CD8-positive, alpha-beta memory T cell (primary cell): Measurements from ENCODE around the gene ZNF148. TPM values are rescaled to one million over a fixed set of nuclear protein-coding genes. Genes with fewer than 3 reads are reported as not detected.

Experiments
- CTCF ChIA-PET: fragments of 350-600 bp; sonication (Branson Sonifier 250); formaldehyde crosslinking; loops from one replicate; lab custom pipeline; 2021; ENCODE audit warnings: antibody characterized with exemption; lab: Charles Lee
- POLR2A ChIA-PET: fragments of 350-600 bp; sonication (Branson Sonifier 250); formaldehyde crosslinking; loops from one replicate; lab custom pipeline; 2021; ENCODE audit warnings: antibody characterized with exemption; lab: Charles Lee
- DNase-seq, 5 donors: peaks; one replicate each; pipeline versions ENCODE4 v3.0.0 to v3.0.0-alpha.2; 2020 to 2022; ENCODE audit warnings: mixed read lengths in 1 of 5
- H3K27ac ChIP-seq: one replicate; pipeline ENCODE4 v1.7.0; 2013; ENCODE audit warnings: low read depth, mild to moderate bottlenecking, low read length, moderate library complexity
- H3K27me3 ChIP-seq: 2 replicates; pipeline ENCODE4 v1.7.0; 2013; ENCODE audit warnings: low read length, mild to moderate bottlenecking; ENCODE audit not compliant: insufficient read depth, poor library complexity, severe bottlenecking
- H3K36me3 ChIP-seq: 2 replicates; pipeline ENCODE4 v1.7.0; 2013; ENCODE audit warnings: mild to moderate bottlenecking, low read length, moderate library complexity; ENCODE audit not compliant: insufficient read depth
- H3K4me1 ChIP-seq: 2 replicates; pipeline ENCODE4 v1.7.0; 2013; ENCODE audit warnings: mild to moderate bottlenecking, low read length, moderate library complexity; ENCODE audit not compliant: insufficient read depth
- H3K4me3 ChIP-seq: 2 replicates; pipeline ENCODE4 v1.7.0; 2013; ENCODE audit warnings: mild to moderate bottlenecking, low read length
- H3K9me3 ChIP-seq: 2 replicates; pipeline ENCODE4 v1.7.0; 2013; ENCODE audit warnings: mild to moderate bottlenecking, low read length
- H3K27ac Mint-ChIP-seq, 8 donors: one replicate each; pipeline ENCODE4 v1.8.0; 2020 to 2021; ENCODE audit warnings: mixed read lengths in 8 of 8, mild to moderate bottlenecking in 6 of 8, inconsistent platforms in 3 of 8, moderate library complexity in 3 of 8
- H3K27me3 Mint-ChIP-seq, 2 donors: one replicate each; pipeline ENCODE4 v1.8.0; 2020 to 2021; ENCODE audit warnings: mixed read lengths in 2 of 2, mild to moderate bottlenecking in 1 of 2, moderate library complexity in 1 of 2
- H3K36me3 Mint-ChIP-seq, 3 donors: one replicate each; pipeline ENCODE4 v1.8.0; 2020 to 2021; ENCODE audit warnings: mixed read lengths in 3 of 3, inconsistent platforms in 1 of 3, mild to moderate bottlenecking in 1 of 3
- H3K4me1 Mint-ChIP-seq, 3 donors: one replicate each; pipeline ENCODE4 v1.8.0; 2020 to 2021; ENCODE audit warnings: mixed read lengths in 3 of 3, inconsistent platforms in 1 of 3, mild to moderate bottlenecking in 1 of 3
- H3K4me3 Mint-ChIP-seq, 7 donors: one replicate each; pipeline ENCODE4 v1.8.0; 2020 to 2021; ENCODE audit warnings: mixed read lengths in 7 of 7, mild to moderate bottlenecking in 6 of 7, moderate library complexity in 4 of 7, inconsistent platforms in 2 of 7
- H3K9me3 Mint-ChIP-seq, 5 donors: one replicate each; pipeline ENCODE4 v1.8.0; 2020 to 2022; ENCODE audit warnings: mixed read lengths in 5 of 5, mild to moderate bottlenecking in 3 of 5, moderate library complexity in 2 of 5, inconsistent platforms in 1 of 5
- polyA plus RNA-seq: library from polyadenylated mRNA; unstranded; fragments of 300-500 nt; fragmentation: Illumina TruSeq; gene quantifications from one replicate; pipeline ENCODE4 v1.2.3, GENCODE V29; 2021
- total RNA-seq, 2 experiments: library from RNA; stranded (reverse); gene quantifications; one replicate each; pipeline ENCODE4 v1.2.3, GENCODE V29; 2021

The ZNF148 gene
- total and polyA plus RNA-seq, 3 experiments from 2014 or later: 35.4 to 69.6 (median 39.3) TPM

- Mint-ChIP-seq H3K36me3 (peaks cover 17 to 65% (median 24%) of the 10 kb centered on the region in 3 donors), H3K27me3 (no peaks in the 10 kb centered on the region), H3K27ac (no peak overlapping the region), H3K4me3 (no peak overlapping the region), H3K4me1 (peaks cover 0 to 4% (median 2%) of the 10 kb centered on the region in 3 donors), H3K9me3 (no peaks in the 10 kb centered on the region)
- no peaks in the 10 kb centered on the region for H3K4me1 ChIP-seq
- no peaks in the 10 kb centered on the region for H3K9me3 ChIP-seq
- ChIA-PET CTCF (no interaction called here), POLR2A (no interaction called here)
- DNase-seq: no peak
- H3K27ac ChIP-seq: no peak overlapping the region
- H3K27me3 ChIP-seq: no peaks in the 10 kb centered on the region
- H3K4me3 ChIP-seq: no peak overlapping the region
- H3K36me3 ChIP-seq: peaks cover 16% of the 10 kb centered on the region
Measured at GRCh38 chr3:125231895-125232294, 143.2 kb downstream of the ZNF148 start.

DNA sequence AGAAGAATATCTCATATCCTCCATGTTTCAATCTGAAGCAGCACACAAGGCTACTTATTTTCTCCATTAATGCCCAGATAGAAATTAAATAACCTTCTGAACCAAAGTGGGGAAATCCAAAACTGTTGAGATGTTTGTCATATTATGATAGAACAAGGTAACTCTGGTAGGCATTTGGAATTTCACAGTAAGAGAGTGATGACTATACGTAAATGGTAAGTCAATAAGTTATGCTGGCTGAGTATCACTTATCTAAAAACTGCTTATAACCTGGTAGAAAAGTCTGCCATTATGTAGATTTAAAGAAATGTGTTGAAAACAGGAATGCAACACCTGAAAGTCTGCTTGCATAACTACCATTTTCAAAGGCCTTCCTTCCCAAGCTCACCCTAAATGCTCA, 145.4 kb downstream of the ZNF148 start:
- H3K9me3 ChIP-seq: no peaks in the 10 kb centered on the region
- Mint-ChIP-seq H3K4me3 (no peak overlapping the region), H3K9me3 (no peaks in the 10 kb centered on the region), H3K27me3 (no peaks in the 10 kb centered on the region), H3K36me3 (peaks cover 9 to 57% (median 10%) of the 10 kb centered on the region in 3 donors), H3K27ac (no peak overlapping the region), H3K4me1 (no peaks in the 10 kb centered on the region)
- peaks cover 16% of the 10 kb centered on the region for H3K36me3 ChIP-seq
- no peak overlapping the region for H3K4me3 ChIP-seq
- H3K27ac ChIP-seq: no peak overlapping the region
- no peak for DNase-seq
- H3K4me1 ChIP-seq: no peaks in the 10 kb centered on the region
- ChIA-PET CTCF (no interaction called here), POLR2A (interaction anchor here (0.6 kb wide), 1 partner anchor 77 kb away, joined by 5 read pairs; no protein-coding TSS in a partner anchor)
- H3K27me3 ChIP-seq: no peaks in the 10 kb centered on the region

DNA sequence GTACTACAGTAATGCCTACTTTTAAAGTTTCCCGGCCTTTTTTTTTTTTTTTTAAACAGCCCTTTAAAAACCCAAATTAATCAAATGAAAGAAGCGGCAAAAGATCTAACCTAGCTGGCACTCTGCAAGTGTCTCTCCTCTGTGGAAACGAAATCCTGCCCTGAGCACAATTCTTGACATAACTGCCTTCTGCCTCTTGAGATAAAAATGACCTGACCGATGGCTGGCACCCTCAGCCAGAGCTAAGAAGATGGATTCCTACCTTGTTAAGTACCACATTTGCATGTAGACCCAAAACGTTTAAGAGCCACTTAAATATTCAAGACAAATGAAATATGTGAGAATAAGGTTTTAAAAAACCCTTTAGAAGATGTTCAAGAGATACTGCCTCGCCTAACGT, 146.0 kb downstream of the ZNF148 start:
- ChIA-PET POLR2A (interaction anchor here (0.6 kb wide), 1 partner anchor 78 kb away, joined by 5 read pairs; no protein-coding TSS in a partner anchor), CTCF (no interaction called here)
- H3K4me3 Mint-ChIP-seq: no peak overlapping the region
- Histone ChIP-seq H3K27ac (no peak overlapping the region), H3K4me1 (no peaks in the 10 kb centered on the region), H3K27me3 (no peaks in the 10 kb centered on the region), H3K9me3 (no peaks in the 10 kb centered on the region), H3K4me3 (no peak overlapping the region), H3K36me3 (peaks cover 16% of the 10 kb centered on the region)
- peaks cover 9 to 57% (median 10%) of the 10 kb centered on the region in 3 donors for H3K36me3 Mint-ChIP-seq
- no peaks in the 10 kb centered on the region for H3K27me3 Mint-ChIP-seq
- peaks cover 0 to under 1% (median 0%) of the 10 kb centered on the region in 3 donors for H3K4me1 Mint-ChIP-seq
- H3K27ac Mint-ChIP-seq: no peak overlapping the region
- no peak for DNase-seq
- H3K9me3 Mint-ChIP-seq: no peaks in the 10 kb centered on the region

DNA sequence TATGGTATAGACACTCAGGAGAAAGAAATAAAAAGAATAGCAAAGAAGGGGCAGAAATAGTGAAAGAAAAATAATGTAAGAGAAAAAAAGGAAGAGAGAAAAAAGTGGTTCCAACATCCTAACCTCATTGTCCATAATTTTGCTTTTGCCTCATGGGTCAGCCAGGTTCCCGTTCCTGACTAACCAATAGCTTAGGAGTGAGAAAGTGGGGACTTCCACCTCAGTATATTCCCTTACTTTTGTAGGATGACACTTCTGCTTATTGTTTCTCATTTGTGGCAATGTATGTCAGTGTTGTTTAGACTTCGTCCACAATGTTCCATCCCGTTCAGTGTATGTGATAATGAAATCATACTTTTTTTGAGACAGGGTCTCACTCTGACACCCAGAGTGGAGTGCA, 153.3 kb downstream of the ZNF148 start:
- CTCF ChIA-PET: no interaction called here
- POLR2A ChIA-PET: interaction anchor here (0.6 kb wide), 1 partner anchor 203 kb away, joined by 11 read pairs; no protein-coding TSS in a partner anchor
- H3K36me3 Mint-ChIP-seq: peaks cover 0 to 3% (median under 1%) of the 10 kb centered on the region in 3 donors
- no peaks in the 10 kb centered on the region for H3K27me3 ChIP-seq
- H3K4me3 Mint-ChIP-seq: no peak overlapping the region
- no peaks in the 10 kb centered on the region for H3K4me1 ChIP-seq
- H3K9me3 Mint-ChIP-seq: no peaks in the 10 kb centered on the region
- no peak overlapping the region for H3K27ac ChIP-seq
- DNase-seq: no peak
- peaks cover 0 to 1% of the 10 kb centered on the region in 2 donors for H3K27me3 Mint-ChIP-seq
- H3K36me3 ChIP-seq: no peaks in the 10 kb centered on the region
- H3K27ac Mint-ChIP-seq: peak overlapping the region in 1 of 8 donors; percentile 26
- H3K9me3 ChIP-seq: no peaks in the 10 kb centered on the region
- H3K4me3 ChIP-seq: no peak overlapping the region
- peaks cover 17 to 21% (median 19%) of the 10 kb centered on the region in 3 donors for H3K4me1 Mint-ChIP-seq

DNA sequence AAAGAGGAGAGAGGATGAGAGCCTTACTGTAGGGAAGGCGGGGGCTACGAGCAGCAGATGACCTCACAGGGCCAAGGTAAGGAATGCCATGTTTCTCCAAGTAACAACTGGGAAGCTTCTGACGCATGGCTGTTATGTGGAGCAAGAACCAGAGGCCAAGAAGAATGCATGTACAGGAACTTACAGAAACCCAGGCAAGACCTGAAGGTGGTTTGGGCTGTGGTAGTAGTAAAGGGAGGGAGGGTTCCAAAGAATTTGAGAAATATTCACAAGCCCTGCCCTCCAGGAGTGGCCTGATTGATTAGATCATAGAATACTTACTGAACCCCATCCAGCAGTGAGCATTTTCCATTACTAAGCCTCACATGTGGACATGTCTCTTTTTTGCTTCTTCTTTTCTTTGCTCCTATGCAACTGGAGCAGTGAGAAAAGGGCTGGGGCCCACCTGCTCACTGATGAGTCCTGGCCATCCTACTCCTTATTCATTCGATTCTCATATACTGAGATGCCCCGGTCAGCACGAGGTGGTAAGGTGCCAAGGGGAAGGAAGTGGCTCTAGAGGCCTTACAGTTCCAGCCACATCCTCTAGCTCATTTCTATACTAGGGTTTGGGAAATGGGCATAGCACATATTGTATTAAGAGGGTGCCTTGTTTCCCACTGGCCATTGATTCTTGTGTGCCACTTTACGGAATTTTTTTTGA, 154.2 kb downstream of the ZNF148 start:
- no peak overlapping the region for H3K4me3 ChIP-seq
- Mint-ChIP-seq H3K9me3 (no peaks in the 10 kb centered on the region), H3K27me3 (peaks cover 0 to 1% of the 10 kb centered on the region in 2 donors), H3K4me1 (peaks cover 17 to 21% (median 19%) of the 10 kb centered on the region in 3 donors), H3K4me3 (no peak overlapping the region), H3K36me3 (no peaks in the 10 kb centered on the region), H3K27ac (peak overlapping the region in 2 of 8 donors; percentile 12 to 23)
- no peaks in the 10 kb centered on the region for H3K4me1 ChIP-seq
- ChIA-PET CTCF (no interaction called here), POLR2A (no interaction called here)
- no peak for DNase-seq
- no peaks in the 10 kb centered on the region for H3K27me3 ChIP-seq
- H3K27ac ChIP-seq: no peak overlapping the region
- no peaks in the 10 kb centered on the region for H3K9me3 ChIP-seq
- no peaks in the 10 kb centered on the region for H3K36me3 ChIP-seq

- Histone ChIP-seq H3K9me3 (no peaks in the 10 kb centered on the region), H3K36me3 (no peaks in the 10 kb centered on the region), H3K27me3 (no peaks in the 10 kb centered on the region), H3K4me3 (no peak overlapping the region), H3K27ac (no peak overlapping the region), H3K4me1 (no peaks in the 10 kb centered on the region)
- peak overlapping the region in 1 of 8 donors; percentile 3 for H3K27ac Mint-ChIP-seq
- no peak overlapping the region for H3K4me3 Mint-ChIP-seq
- no peaks in the 10 kb centered on the region for H3K36me3 Mint-ChIP-seq
- CTCF ChIA-PET: no interaction called here
- DNase-seq: no peak
- peaks cover 17 to 21% (median 19%) of the 10 kb centered on the region in 3 donors for H3K4me1 Mint-ChIP-seq
- H3K9me3 Mint-ChIP-seq: no peaks in the 10 kb centered on the region
- H3K27me3 Mint-ChIP-seq: peaks cover 0 to 1% of the 10 kb centered on the region in 2 donors
- POLR2A ChIA-PET: no interaction called here
Measured at GRCh38 chr3:125220183-125220582, 154.9 kb downstream of the ZNF148 start.

GRCh38 chr3:125219261-125219701, 155.8 kb downstream of the ZNF148 start:
- Histone ChIP-seq H3K4me1 (peaks cover 5% of the 10 kb centered on the region), H3K27ac (no peak overlapping the region), H3K27me3 (no peaks in the 10 kb centered on the region), H3K9me3 (no peaks in the 10 kb centered on the region), H3K36me3 (no peaks in the 10 kb centered on the region), H3K4me3 (no peak overlapping the region)
- no peak for DNase-seq
- H3K27ac Mint-ChIP-seq: no peak overlapping the region
- H3K36me3 Mint-ChIP-seq: no peaks in the 10 kb centered on the region
- no peaks in the 10 kb centered on the region for H3K9me3 Mint-ChIP-seq
- H3K4me3 Mint-ChIP-seq: no peak overlapping the region
- H3K4me1 Mint-ChIP-seq: peaks cover 22 to 28% (median 28%) of the 10 kb centered on the region in 3 donors
- ChIA-PET CTCF (no interaction called here), POLR2A (no interaction called here)
- H3K27me3 Mint-ChIP-seq: peaks cover 6 to 8% of the 10 kb centered on the region in 2 donors

DNA sequence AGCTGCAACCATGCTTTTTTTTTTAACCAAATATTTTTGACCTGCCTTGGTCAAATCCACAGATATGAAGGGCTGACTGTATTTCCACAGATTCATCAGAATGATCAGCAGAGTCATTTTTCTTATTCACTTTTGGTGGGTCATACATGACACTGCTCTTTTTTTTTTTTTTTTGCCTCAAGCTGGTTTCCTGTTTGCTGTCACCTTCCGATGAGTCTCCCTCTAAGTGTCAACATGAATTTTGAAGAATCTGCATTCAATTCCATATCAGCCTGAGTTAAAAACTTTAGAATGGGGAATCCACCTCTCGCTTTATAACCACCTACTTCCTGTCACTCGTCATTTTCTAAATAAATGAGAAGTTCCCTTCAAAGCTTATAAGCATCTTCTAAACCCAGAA, 160.4 kb downstream of the ZNF148 start:
- ChIA-PET POLR2A (interaction anchor here (0.6 kb wide), 1 partner anchor 13 kb away, joined by 5 read pairs; no protein-coding TSS in a partner anchor), CTCF (no interaction called here)
- Mint-ChIP-seq H3K9me3 (no peaks in the 10 kb centered on the region), H3K27me3 (peaks cover 35 to 42% of the 10 kb centered on the region in 2 donors), H3K4me1 (peaks cover 11 to 29% (median 19%) of the 10 kb centered on the region in 3 donors), H3K36me3 (peaks cover 0 to 1% (median 0%) of the 10 kb centered on the region in 3 donors), H3K4me3 (no peak overlapping the region), H3K27ac (peak overlapping the region in 1 of 8 donors; percentile 13)
- H3K27ac ChIP-seq: no peak overlapping the region
- no peaks in the 10 kb centered on the region for H3K9me3 ChIP-seq
- no peaks in the 10 kb centered on the region for H3K36me3 ChIP-seq
- no peak overlapping the region for H3K4me3 ChIP-seq
- DNase-seq: peak in 1 of 5 donors; percentile 8
- H3K4me1 ChIP-seq: peaks cover 7% of the 10 kb centered on the region
- H3K27me3 ChIP-seq: peaks cover 27% of the 10 kb centered on the region
